EL (cell line): ENCODE results near the gene ZNF346.
A peak's percentile ranks its signal among the peaks of the same experiment; 100 is the strongest.
"Not testable (repeated sequence)": the region's sequence is repeated elsewhere in the genome, so short reads cannot be mapped to it uniquely, and the experiment has no call there.

Experiments used
- DNase-seq: peaks from one replicate; pipeline ENCODE4 v3.0.0-alpha.2; 2016

ZNF346 gene

DNA sequence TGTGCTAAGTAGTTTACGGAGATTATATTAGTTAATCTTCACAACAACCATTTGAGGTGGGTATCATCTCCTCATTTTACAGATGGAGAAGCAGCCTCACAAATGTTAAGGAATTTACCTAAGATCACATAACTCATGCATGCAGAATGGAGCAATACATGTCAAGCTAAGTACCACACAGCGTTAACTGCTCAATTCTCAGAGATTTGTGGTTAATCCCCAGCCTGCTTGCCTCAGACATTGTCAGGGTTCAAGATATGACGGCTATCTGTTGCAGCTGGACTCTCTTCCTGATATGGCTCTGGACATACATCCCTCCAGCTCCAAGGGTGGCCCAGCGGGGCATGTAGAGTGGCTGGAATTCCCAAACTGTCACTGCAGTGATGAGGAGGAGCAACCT is 7.3 kb upstream of the ZNF346 start:
- DNase-seq, result no peak

DNA sequence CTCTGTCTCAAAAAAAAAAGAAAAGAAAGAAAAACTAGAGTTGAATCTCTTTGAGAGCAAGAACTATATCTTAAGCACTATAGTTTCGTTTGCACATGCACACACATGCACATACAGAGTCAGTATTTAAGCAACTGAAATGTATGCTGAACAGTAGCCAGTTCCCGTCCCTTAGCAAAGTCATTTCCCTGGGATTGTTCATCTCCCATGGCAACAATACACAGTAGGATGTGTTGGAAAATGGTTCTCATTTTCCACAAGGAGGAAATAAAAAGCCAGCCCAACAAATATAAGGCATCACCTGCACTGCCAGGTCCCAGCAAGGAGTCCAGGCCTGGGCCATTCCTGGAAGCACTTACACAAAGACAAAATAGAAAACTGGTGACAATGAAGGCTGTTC is 4.2 kb upstream of the ZNF346 start:
- DNase-seq, result no peak

DNA sequence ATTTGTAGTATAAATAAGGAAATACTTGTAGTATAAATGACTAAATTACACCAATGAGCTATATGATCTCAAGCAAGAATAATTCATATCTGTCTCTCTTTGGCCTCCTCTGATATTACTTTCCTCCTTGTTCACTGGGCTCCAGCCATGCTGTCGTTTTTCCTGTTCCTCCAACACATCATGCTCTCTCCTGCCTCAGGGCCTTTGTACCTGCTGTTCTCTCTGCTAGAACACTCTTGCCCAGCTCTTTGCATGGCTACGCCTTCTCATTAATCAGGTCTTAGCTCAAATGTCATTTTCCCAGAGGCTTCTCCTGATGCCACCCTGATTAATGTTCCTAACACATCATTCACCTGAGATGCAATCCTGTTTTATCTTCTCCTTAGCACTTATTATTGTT is 2.5 kb upstream of the ZNF346 start:
- no peak for DNase-seq

DNA sequence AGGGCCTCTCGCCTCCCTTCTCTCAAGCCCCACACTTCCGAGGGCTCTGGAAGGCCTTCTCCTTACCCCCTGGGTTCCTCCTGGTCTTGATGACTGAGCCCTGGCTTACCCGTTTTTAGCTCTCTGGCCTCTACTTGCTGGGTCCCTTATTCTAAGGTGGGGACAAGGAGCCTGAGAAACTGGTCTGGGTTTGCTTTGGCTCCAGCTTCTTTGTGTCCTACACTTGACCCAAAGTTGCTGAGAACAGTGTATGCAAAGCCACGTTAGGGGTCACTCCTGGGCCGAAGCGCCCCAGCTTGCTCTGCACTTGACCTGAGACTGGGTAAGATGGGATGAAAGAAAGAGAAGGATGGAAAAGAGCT is 788 bp downstream of the ZNF346 start:
- DNase-seq, result peak; percentile 12

DNA sequence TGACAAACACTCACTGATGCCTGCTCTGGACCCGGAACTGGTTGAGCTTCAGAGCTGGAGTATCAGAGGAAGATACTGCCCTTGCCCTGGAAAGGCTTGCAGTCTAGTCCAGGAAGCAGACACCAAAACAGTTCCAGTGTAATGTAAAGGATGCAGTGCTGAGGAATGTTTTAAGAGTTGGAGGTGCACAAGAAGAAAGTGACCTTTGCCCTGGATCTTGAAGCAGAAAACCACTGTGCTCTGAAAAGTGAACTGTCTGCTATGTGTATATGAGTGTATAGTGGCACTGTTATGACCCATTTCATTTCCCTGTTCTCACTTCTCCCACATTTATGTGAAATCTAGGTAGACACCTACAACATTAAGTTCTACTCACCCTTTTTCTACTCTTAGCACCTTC is 2.1 kb downstream of the ZNF346 start:
- DNase-seq, result no peak

DNA sequence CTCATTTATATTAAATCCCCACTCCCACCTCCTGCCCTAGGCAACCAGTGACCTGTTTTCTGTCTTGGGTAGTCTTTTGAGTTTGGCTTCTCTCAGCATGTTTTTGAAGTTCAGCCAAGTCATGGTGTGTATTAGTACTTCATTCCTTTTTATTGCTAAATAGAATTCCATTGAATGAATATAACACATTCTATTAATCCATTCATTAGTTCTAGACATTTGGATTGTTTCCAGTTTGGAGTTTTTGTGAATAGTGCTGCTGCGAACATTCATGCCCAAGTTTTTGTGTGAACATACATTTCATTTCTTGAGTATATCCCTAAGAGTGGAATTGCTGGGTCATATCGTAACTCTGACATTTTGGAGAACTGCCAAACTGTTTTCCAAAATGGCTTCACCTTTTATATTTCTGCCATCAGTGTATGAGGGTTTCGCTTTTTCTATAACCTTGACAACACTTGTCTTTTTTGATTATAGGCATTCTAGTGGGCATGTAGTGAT is 2.7 kb downstream of the ZNF346 start:
- peak; percentile 19 for DNase-seq

DNA sequence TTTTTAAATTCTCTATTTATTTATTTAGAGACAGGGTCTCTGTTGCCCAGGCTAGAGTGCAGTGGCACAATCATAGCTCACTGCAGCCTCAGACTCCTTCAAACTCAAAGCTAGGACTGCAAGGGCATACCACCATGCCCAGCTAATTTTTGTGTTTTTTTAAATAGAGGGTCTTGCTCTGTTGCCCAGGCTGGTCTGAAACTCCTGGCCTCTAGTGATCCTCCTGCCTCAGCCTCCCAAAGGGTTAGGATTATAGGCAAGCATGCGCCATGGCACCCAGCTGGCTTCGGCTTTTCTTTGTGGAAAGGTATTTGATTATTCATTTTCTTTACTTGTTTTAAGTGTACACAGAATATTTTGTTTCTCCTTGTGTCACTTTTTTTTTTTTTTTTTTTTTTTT is 5.2 kb downstream of the ZNF346 start:
- no peak for DNase-seq

DNA sequence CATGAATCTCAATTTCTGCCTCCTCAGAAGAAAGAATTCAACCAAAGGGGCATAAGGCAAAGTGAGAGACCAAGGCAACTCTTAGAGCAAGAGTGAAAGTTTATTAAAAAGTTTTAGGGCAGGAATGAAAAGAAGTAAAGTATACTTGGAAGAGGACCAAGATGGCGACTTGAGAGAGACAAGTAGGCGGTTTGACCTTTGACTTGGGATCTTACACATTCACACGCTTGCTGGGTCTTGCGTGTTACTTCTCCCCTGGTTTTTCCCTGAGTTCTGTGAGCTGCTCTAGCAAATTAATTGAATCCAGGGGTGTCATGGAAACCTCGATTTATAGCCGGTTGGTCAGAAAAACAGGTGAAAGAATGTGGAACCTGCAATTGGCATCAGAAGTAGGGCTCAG is 7.0 kb downstream of the ZNF346 start:
- DNase-seq, result no peak

DNA sequence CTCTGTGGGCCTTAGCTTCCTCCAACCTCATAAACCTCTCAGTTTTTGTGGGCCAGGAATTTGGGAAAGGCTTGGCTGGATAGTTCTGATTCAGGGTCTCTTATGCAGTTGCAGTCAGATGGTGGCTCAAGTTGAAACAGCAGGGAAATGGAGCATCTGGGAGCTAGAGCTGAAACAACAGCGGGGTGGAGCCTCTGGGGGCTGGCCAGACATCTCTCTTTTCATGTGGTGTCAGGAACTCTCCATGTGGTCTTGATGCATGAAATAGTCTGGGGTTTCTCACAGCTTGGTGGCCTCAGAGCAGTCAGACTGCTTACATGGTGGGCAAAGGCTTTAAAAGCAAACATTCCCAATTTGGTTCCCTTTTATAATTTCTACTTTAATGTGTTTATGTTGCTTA is 13.5 kb downstream of the ZNF346 start:
- DNase-seq, result no peak

DNA sequence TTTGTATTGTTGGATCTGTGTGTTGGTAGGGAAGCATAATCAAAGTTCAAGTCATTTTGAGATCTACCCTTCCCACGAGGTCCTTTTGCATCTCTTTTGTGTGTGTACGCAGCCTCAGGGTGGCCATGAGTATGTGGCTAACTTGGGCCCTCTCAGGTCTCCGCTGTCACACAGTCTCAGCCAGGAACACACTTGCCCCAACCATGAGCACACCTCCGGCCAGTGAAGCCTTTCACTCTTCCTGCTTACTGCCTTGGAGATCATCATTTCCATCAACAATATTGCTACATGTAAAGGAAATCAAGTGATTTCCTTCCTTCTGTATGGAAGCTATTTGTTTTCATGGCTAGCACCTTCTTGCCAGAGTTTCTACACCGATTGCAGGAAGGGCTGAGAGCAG is 13.9 kb downstream of the ZNF346 start:
- DNase-seq, result no peak

DNA sequence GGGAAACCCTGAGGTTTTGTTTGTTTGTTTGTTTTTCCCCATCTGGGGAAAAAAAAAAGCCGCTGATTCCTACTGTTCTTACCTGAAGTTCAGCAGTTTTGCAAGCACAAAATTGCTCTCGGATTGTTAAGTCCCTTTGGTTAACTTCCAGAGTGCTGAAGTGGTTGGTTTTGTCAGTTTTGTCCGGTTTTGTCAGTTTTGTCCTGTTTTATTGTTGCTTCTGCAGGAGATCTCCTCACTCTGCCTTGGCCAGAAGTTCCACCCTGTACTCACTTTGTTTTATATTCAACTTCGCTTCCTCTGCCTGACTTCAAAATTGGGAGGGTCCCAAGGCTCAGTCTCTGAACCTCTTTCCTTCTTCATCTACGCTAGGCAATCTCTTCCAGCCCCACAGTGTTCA is 14.4 kb downstream of the ZNF346 start:
- DNase-seq, result no peak

DNA sequence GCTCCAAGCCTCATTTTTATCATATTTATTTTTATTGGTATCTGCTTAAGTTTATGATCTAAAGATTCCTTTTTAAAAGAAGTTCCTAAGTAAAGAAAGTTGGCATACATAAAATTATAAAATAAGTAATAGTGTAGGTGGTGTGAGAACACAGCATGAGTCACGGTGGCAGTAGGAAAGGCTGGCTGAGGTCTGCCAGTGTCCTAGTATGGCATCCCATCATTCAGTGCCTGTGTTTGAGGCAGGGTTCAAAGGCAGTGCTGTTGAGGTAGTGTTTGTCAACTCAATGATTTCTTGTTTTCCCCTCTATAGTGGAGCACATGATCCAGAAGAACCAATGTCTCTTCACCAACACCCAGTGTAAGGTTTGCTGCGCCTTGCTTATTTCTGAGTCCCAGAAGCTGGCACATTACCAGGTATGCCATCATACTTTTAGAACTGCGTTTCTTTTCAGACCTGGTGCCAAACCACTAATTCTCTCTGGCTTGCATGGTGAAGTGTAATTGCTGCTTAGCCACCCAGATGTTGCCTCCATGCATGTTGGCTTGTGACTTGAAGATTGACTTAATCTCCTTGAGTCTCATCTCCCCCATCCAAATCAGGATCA is 18.4 kb downstream of the ZNF346 start:
- DNase-seq, result peak; percentile 26

DNA sequence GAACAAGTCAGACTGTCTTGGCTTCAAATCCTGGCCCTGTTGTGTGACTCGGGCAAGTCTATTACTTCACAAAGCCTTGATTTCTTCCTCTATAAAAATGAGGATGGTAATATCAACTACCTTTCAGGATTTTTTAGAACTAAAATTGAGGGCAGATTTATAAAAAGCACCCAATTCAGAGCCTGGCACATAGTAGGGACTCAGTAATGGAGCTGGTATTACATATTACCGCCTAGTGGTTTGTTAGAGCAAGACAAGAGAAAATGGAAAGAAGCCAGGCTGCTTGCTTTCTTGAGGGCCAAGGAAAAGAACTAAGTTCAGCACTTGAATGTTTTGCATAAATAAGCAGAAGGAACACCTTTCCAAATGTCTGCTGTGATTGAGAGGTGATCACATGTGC is 19.4 kb downstream of the ZNF346 start:
- no peak for DNase-seq

DNA sequence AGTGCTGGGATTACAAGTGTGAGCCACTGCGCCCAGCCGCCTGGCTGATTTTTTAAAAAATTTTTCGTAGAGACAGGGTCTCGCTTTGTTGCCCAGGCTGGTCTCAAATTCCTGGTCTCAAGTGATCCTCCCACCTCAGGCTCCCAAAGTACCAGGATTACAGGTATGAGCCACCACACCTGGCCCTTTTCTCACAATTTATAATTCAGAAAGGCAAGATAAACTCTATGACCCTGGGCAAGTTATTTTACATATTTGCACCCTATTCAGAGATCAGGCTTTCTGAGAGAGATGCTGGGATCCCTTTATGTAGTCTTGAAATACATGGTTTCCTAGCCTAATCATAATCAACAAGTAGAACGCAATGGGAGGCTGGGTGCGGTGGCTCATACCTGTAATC is 20.6 kb downstream of the ZNF346 start:
- no peak for DNase-seq

DNA sequence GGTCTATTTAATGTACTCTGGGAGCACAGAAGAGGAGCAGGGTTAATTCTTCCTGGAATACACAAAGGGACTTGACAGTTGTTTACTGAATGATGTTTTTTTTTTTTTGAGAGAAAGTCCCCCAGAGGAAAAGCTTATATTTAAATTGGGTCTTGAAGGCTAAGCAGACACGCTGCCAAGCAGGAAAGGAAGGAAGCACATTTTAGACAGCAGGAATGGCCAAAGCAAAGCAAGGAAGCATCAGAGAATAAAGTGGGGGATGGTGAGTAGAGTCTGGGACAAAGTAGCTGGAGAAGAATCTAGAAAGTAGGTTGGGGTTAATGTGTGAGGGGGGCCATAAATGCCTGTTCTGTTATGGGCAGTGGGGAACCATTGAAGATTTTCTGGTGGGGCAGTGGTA is 21.5 kb downstream of the ZNF346 start:
- no peak for DNase-seq

DNA sequence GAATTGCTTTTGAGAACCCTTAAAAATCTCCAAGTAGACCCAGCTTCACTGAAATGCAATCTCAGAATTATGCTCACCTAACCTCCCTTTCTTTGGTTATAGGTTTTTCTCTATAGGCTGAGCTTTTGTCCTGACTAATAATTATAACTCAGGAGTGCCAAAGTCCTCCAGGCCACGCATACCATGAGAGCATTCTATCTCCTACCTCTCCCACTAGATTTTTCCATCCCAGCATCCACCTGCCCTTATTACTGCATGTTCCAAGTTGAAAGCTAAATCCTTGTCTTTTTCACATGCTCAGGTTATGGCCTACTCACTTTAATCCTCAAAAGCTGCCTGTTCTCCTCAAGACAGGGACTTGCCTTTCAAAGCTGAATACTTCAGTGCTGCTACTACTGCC is 22.1 kb downstream of the ZNF346 start:
- no peak for DNase-seq

DNA sequence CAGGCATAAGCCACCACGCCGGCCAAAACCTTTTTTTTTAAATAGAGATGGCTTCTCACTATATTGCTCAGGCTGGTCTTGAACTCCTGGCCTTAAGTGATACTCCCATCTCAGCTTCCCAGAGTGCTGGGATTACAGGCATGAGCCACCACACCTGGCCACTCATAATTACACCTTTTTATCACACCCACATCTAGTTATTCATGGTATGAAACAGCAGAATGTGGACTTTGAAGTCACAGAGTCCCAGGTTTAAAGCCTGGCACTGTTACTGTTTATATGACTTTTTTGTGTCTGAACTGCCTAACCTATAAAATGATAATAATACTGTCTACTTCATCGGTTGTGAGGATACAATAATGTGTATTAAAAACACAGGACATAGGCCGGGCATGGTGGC is 23.1 kb downstream of the ZNF346 start:
- no peak for DNase-seq

DNA sequence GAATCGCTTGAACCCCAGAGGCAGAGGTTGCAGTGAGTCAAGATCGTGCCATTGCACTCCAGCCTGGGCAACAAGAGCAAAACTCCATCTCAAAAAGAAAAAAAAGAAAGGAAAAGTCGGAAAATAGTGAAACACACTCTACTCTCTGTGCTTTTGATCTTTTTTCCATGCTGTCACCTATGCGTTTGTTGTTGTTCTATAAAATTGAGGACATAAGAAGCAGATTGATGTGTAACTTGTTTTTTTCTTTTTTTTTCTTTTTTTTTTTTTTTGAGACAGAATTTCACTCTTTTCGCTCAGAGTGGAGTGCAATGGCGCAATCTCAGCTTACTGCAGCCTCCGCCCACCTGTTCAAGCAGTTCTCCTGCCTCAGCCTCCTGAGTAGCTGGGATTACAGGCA is 26.0 kb downstream of the ZNF346 start:
- DNase-seq, result not testable (repeated sequence)

DNA sequence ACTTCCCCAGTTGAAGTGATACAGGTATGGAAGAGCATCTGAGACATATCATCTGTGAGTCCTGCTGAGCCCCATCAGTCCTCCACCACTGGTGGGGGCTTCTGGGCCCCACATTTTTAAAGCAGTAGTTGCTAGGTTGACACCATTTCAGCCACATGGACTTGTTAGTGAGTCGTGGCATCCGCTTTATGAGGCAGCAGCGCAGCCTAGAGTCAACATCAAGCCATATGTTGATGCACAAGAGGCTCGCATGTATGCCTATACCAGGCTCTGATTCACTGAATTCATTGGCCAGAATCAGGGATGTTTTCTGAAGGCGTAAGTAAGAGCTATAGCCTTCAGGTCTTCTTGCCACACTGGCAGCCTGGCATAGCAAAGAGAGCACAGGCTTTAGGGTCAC is 26.8 kb downstream of the ZNF346 start:
- DNase-seq, result no peak

DNA sequence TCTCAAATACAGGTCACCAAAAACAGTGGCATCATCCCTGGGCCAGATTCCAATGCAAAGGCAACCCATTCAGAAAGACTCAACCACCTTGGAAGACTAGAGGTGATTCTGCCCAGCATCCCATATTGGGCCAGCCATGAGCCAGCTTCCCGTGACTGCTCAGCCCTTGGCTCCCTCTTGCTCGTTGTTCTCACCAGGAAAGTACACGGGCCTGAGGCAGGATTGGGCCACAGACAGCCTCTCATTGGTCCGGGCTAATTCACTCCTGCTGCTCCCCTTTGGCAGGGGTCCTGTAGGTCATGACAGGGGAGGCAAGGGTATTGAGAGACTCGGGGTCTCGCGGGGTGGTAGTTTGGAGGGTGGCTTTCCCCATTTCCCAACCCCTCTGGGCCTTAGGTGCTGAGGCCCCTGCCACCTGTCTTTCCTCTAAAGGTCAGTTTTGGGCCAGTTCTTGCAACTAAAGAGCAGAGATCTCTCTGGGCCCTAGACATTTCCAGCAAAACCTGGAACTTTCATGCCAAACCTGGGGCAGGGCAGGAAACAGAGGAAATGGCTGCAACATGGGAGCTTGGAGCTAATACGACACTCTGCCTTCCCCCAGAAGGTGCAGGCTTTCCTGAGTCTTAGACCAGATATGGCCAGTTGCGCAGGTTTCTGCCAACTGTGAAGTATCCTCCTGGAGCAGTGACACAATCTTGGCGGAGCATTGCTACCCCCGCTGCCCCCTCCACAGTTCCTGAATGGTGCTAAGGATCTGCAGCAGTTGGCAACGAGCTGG is 42.2 kb downstream of the ZNF346 start:
- no peak for DNase-seq

DNA sequence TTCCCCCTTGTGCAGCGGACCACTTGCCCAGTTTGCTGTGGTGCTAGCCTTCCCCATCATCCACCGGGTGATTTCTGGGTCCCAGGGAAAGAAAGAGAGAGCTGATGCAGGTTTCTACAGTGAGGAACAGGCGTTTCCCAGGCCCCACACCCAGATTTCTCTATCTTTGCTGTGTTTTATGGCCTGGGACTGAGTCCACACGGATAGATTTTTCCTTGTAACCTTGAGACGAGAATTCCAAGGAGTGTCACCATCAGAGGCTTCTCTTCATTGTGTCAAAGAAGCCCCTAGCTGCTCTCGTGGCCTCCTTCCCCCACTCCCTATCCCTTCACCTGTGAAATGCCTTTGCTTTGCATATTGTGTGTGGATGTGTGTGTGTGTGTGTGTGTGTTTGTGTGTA is 43.0 kb downstream of the ZNF346 start:
- no peak for DNase-seq

DNA sequence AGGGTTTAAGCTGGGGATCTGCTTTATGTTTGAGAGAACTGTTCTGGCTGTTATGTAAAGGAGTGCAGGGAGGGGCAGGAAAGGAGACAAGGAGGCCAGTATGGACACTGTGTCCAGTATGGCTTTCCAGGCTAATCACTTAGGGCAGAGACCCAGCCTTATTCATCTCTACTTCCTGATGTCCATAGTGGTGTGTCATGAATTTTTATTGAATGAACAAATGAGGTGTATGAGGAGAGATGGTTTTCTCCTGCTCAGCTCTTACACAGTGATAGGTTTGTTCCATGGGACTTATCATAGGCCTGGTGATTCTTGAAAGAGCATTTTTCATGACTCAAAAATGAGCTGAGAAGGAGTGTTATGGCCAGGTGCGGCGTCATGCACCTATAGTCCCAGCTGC is 43.7 kb downstream of the ZNF346 start:
- DNase-seq, result peak; percentile 38

DNA sequence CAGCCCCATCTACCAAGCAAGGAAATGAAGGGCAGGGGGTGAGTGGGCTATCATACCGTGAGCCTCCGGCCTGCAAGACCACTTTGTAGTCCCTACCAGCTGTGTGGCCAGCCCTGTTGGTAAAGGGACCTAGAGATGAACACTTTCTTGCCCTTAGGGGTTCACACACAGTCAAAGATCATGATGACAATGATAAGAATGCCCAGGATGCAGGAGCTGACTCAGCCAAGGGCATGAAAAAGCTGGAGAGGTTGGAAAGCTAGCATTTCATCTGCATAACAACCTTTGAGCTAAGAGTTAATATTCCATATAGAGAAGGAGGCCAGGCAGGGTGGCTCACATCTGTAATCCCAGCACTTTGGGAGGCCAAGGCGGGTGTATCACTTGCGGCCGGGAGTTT is 45.0 kb downstream of the ZNF346 start:
- DNase-seq, result peak; percentile 73

DNA sequence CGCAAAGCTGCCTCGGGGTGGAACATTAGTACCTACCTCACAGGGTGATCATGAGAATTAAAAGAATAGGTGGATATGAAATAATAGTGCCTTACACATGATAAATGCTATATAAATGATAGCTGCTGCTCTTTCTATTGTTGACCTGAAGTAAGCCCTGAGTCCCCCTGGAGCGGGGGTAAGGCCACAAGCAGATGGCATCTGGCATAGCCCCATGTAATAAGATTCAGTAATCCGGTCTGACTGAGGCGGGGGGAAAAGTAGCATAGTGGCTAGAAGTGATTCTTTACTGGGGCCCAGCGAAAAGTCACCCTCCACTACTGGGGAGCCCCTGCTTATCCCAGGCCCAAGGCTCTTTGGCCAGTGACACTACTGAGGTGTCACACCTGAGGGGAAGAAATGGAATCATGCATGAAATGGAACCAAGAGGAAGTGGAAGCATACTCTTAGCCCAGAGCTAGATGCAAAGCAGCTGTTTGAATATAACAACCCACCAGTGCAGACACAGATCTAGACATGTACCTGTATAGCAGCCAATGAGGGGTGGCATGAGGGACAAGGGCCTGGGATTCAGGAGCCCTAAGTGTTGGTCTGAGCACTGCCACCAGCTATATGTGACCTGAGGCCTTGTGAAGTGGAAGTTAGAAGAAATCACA is 48.2 kb downstream of the ZNF346 start:
- no peak for DNase-seq
